B cell (primary cell): Measurements from ENCODE around the gene CLEC10A. TPM values are rescaled to one million over a fixed set of nuclear protein-coding genes. Genes with fewer than 3 reads are reported as not detected.
A peak's percentile ranks its signal among the peaks of the same experiment; 100 is the strongest.

Experiments used
- ATAC-seq: fragments of 200-7000 bp; cut with Tn5 transposase; one replicate; pipeline ENCODE4 v1.10.0; 2021; ENCODE audit warnings: low read depth, mild to moderate bottlenecking, moderate number of reproducible peaks, moderate library complexity
- CTCF ChIA-PET: fragments of 350-600 bp; sonication (Branson Sonifier 250); formaldehyde crosslinking; loops from one replicate; lab custom pipeline; 2021; ENCODE audit warnings: antibody characterized with exemption, inconsistent platforms; lab: Charles Lee
- POLR2A ChIA-PET: fragments of 350-600 bp; sonication (Branson Sonifier 250); formaldehyde crosslinking; loops from one replicate; lab custom pipeline; 2021; ENCODE audit warnings: antibody characterized with exemption; lab: Charles Lee
- DNase-seq: peaks from one replicate; pipeline ENCODE4 v3.0.0; 2013
- H2AFZ ChIP-seq: 2 replicates; pipeline ENCODE4 v1.6.1; 2012; ENCODE audit warnings: mild to moderate bottlenecking, low read depth, low read length; ENCODE audit not compliant: insufficient read depth, poor library complexity, severe bottlenecking
- H3K27ac ChIP-seq, 2 donors: 1 replicate in 1 of 2; 2 replicates in 1 of 2; pipeline ENCODE4 v1.5.1; 2012 to 2013; ENCODE audit warnings: low read length in 2 of 2, mild to moderate bottlenecking in 2 of 2, moderate library complexity in 1 of 2
- H3K27me3 ChIP-seq, 4 experiments: fragments of 200-600 bp in 1 of 4; sonication (generic) in 1 of 4; replicated peaks in 1 of 4; 1 replicate in 2 of 4; 2 replicates in 2 of 4; pipeline versions ENCODE4 v1.6.1 to v1.7.0; 2013 to 2016; ENCODE audit warnings: low read length in 3 of 4, mild to moderate bottlenecking in 2 of 4, mixed read lengths in 1 of 4, moderate library complexity in 1 of 4; ENCODE audit not compliant: insufficient read depth in 4 of 4, control insufficient read depth in 3 of 4; ENCODE audit errors: control extremely low read depth in 1 of 4
- H3K36me3 ChIP-seq, 2 experiments: replicated peaks in 1 of 2; 1 replicate in 1 of 2; 2 replicates in 1 of 2; pipeline versions ENCODE4 v1.6.1 to v1.7.1; 2013; ENCODE audit warnings: low read length in 1 of 2; ENCODE audit not compliant: insufficient read depth in 2 of 2, control insufficient read depth in 1 of 2; ENCODE audit errors: control extremely low read depth in 1 of 2, extremely low read depth in 1 of 2
- H3K4me1 ChIP-seq, 2 donors: fragments of 200-600 bp in 1 of 2; sonication (generic) in 1 of 2; 1 replicate in 1 of 2; 2 replicates in 1 of 2; pipeline versions ENCODE4 v1.5.1 to v1.6.1; 2013 to 2017; ENCODE audit warnings: low read length in 2 of 2; ENCODE audit not compliant: control insufficient read depth in 2 of 2, insufficient read depth in 2 of 2
- H3K4me2 ChIP-seq: replicated peaks from 2 replicates; pipeline ENCODE3; 2012; ENCODE audit warnings: mild to moderate bottlenecking, low read depth, low read length; ENCODE audit not compliant: poor library complexity, severe bottlenecking
- H3K4me3 ChIP-seq, 5 experiments: fragments of 200-600 bp in 1 of 5; sonication (generic) in 1 of 5; 1 replicate in 3 of 5; 2 replicates in 2 of 5; pipeline versions ENCODE4 v1.5.1 to v1.7.0; 2011 to 2016; ENCODE audit warnings: low read length in 4 of 5, mild to moderate bottlenecking in 4 of 5, low read depth in 2 of 5, control low read depth in 1 of 5, moderate library complexity in 1 of 5; ENCODE audit not compliant: insufficient read depth in 1 of 5; ENCODE audit errors: control extremely low read depth in 1 of 5, extremely low read depth in 1 of 5
- H3K79me2 ChIP-seq: fragments of 200-600 bp; sonication (generic); one replicate; pipeline ENCODE4 v1.6.0; 2016; ENCODE audit warnings: low read length; ENCODE audit not compliant: control insufficient read depth, insufficient read depth
- H3K9ac ChIP-seq: fragments of 200-600 bp; sonication (generic); 2 replicates; pipeline ENCODE4 v1.6.1; 2017; ENCODE audit warnings: mild to moderate bottlenecking, low read length, moderate library complexity
- H3K9me3 ChIP-seq, 3 donors: one replicate each; pipeline versions ENCODE4 v1.6.1 to v1.7.1; 2013; ENCODE audit warnings: low read length in 2 of 3; ENCODE audit not compliant: control insufficient read depth in 2 of 3, insufficient read depth in 1 of 3; ENCODE audit errors: control extremely low read depth in 1 of 3
- H4K20me1 ChIP-seq: 2 replicates; pipeline ENCODE4 v1.6.0; 2012; ENCODE audit warnings: mild to moderate bottlenecking, low read length; ENCODE audit not compliant: insufficient read depth, control insufficient read depth, poor library complexity, severe bottlenecking
- H3K27ac Mint-ChIP-seq: one replicate; pipeline ENCODE4 v1.8.0; 2021; ENCODE audit warnings: mixed read lengths
- H3K27me3 Mint-ChIP-seq: one replicate; pipeline ENCODE4 v1.8.0; 2021; ENCODE audit warnings: mixed read lengths
- H3K4me1 Mint-ChIP-seq: one replicate; pipeline ENCODE4 v1.8.0; 2021; ENCODE audit warnings: mixed read lengths
- H3K4me3 Mint-ChIP-seq: one replicate; pipeline ENCODE4 v1.8.0; 2021; ENCODE audit warnings: mixed read lengths
- H3K9me3 Mint-ChIP-seq: one replicate; pipeline ENCODE4 v1.8.0; 2022; ENCODE audit warnings: mixed read lengths; ENCODE audit not compliant: insufficient read depth
- EZH2 ChIP-seq: IDR thresholded peaks from 2 replicates; pipeline ENCODE4 v1.6.1; 2012; ENCODE audit warnings: borderline replicate concordance, low read depth, mild to moderate bottlenecking, moderate library complexity, low read length; ENCODE audit not compliant: insufficient read depth, poor library complexity, severe bottlenecking
- WGBS: methylation state at CpG from one replicate; pipeline ENCODE4 v1.1.5; 2013; ENCODE audit warnings: missing lambda C conversion rate; ENCODE audit not compliant: insufficient coverage; 5-methylcytosine and 5-hydroxymethylcytosine counted together
- intact Hi-C: fragments of 100-400 bp; cut with micrococcal nuclease; formaldehyde crosslinking; loops from one replicate; pipeline ENCODE4 v1.10.0; 2022
- polyA plus RNA-seq: library from polyadenylated mRNA; depleted of rRNA; stranded (reverse); fragments of >200 nt; gene quantifications from 2 replicates; pipeline ENCODE4 v1.2.3, GENCODE V29; 2012
- total RNA-seq, 2 donors: library from RNA; stranded (reverse); fragments of 120-200 nt in 1 of 2; gene quantifications; 1 replicate in 1 of 2; 2 replicates in 1 of 2; pipeline versions ENCODE4 v1.2.3 to v1.2.4, GENCODE V29; 2013 to 2022
- TF ChIP-seq, protein P1 (sequence below): fragments of 200-600 bp; IDR thresholded peaks from one replicate; pipeline ENCODE4 v1.8.0; 2022; ENCODE audit warnings: antibody characterized with exemption, mild to moderate bottlenecking

The CLEC10A gene
- total and polyA plus RNA-seq, 2 donors (not counting 1 experiment from before 2014, with no cell fraction given), result 0.15 TPM; not detected in 1

DNA sequence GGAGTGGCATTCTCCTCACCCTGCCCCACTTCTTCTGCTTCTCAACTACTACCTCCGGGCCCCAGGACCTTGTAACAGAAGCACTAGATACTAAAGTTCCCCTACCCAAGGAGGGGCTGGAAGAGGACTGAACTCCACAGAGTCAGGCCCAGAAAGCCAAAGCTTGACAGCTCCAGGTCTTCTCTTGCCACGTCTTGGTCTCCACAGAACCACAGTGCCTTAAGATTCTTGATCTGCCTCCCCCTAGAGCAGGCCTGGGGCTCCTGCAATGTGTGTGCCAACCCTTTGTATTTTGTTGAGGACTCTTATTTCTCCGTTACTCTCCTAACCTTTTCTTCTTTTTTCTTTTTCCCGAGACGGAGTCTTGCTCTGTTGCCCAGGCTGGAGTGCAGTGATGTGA is 40.2 kb downstream of the CLEC10A start:
- no peak for TF ChIP-seq EZH2
- TF ChIP-seq, protein P1, sequence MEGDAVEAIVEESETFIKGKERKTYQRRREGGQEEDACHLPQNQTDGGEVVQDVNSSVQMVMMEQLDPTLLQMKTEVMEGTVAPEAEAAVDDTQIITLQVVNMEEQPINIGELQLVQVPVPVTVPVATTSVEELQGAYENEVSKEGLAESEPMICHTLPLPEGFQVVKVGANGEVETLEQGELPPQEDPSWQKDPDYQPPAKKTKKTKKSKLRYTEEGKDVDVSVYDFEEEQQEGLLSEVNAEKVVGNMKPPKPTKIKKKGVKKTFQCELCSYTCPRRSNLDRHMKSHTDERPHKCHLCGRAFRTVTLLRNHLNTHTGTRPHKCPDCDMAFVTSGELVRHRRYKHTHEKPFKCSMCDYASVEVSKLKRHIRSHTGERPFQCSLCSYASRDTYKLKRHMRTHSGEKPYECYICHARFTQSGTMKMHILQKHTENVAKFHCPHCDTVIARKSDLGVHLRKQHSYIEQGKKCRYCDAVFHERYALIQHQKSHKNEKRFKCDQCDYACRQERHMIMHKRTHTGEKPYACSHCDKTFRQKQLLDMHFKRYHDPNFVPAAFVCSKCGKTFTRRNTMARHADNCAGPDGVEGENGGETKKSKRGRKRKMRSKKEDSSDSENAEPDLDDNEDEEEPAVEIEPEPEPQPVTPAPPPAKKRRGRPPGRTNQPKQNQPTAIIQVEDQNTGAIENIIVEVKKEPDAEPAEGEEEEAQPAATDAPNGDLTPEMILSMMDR, result no peak
- ChIA-PET CTCF (interaction anchor here (1.0 to 2.5 kb wide), 3 partner anchors 93 to 125 kb away, joined by 4 to 7 read pairs (median 5); no protein-coding TSS in a partner anchor), POLR2A (no interaction called here)
- Mint-ChIP-seq H3K27me3 (no peaks in the 10 kb centered on the region), H3K4me1 (peaks cover 53% of the 10 kb centered on the region), H3K4me3 (no peak overlapping the region), H3K27ac (peak overlapping the region; percentile 13), H3K9me3 (no peaks in the 10 kb centered on the region)
- Histone ChIP-seq H4K20me1 (no peaks in the 10 kb centered on the region), H3K4me3 (no peak overlapping the region), H3K4me1 (peaks cover 38 to 55% of the 10 kb centered on the region in 2 donors), H2AFZ (no peak overlapping the region), H3K27ac (peak overlapping the region in 1 of 2 donors; percentile 19), H3K9ac (no peak overlapping the region), H3K79me2 (peaks cover 11% of the 10 kb centered on the region), H3K4me2 (no peak overlapping the region), H3K36me3 (peaks cover 0 to 2% of the 10 kb centered on the region in 2 experiments), H3K27me3 (peaks cover 0 to 4% (median 0%) of the 10 kb centered on the region in 4 experiments), H3K9me3 (peaks cover 0 to 8% (median 0%) of the 10 kb centered on the region in 3 donors)
- DNase-seq (no peak), ATAC-seq (no peak)
- WGBS, result 98% methylated on average over 5 of the region's 5 CpGs
- intact Hi-C loops, result loop anchor here (5.0 to 10.0 kb wide), 2 partner anchors 397 to 545 kb away; partner anchors contain the start of genes FGF11, MPDU1 and TMEM102
